Sigmoid colon (tissue), 4 donors: Measurements from ENCODE around the gene ADARB2.

Experiments used
- EP300 ChIP-seq, 4 donors: sonication (generic); formaldehyde crosslinking; IDR thresholded peaks; one replicate each; pipeline ENCODE4 v1.6.1; 2017; ENCODE audit warnings: antibody characterized with exemption in 4 of 4
- POLR2A ChIP-seq, 2 donors: fragments of 450-650 bp; IDR thresholded peaks; one replicate each; pipeline ENCODE4 v1.6.1; 2016; ENCODE audit warnings: antibody characterized with exemption in 2 of 2, mild to moderate bottlenecking in 2 of 2, moderate library complexity in 2 of 2
- POLR2AphosphoS5 ChIP-seq, 4 donors: sonication (generic); formaldehyde crosslinking; IDR thresholded peaks; one replicate each; pipeline ENCODE4 v1.6.1; 2017; ENCODE audit warnings: antibody characterized with exemption in 4 of 4
- TF ChIP-seq, protein P1 (sequence below), 4 experiments: fragments of 450-650 bp in 3 of 4; fragments of 200-600 bp in 1 of 4; IDR thresholded peaks; one replicate each; pipeline ENCODE4 v1.5.1; 2016 to 2019; ENCODE audit warnings: antibody characterized with exemption in 4 of 4, mild to moderate bottlenecking in 3 of 4, moderate library complexity in 2 of 4

GRCh38 chr10:1499359-1499957 is 237.9 kb downstream of the ADARB2 start:
- TF ChIP-seq, protein P1, sequence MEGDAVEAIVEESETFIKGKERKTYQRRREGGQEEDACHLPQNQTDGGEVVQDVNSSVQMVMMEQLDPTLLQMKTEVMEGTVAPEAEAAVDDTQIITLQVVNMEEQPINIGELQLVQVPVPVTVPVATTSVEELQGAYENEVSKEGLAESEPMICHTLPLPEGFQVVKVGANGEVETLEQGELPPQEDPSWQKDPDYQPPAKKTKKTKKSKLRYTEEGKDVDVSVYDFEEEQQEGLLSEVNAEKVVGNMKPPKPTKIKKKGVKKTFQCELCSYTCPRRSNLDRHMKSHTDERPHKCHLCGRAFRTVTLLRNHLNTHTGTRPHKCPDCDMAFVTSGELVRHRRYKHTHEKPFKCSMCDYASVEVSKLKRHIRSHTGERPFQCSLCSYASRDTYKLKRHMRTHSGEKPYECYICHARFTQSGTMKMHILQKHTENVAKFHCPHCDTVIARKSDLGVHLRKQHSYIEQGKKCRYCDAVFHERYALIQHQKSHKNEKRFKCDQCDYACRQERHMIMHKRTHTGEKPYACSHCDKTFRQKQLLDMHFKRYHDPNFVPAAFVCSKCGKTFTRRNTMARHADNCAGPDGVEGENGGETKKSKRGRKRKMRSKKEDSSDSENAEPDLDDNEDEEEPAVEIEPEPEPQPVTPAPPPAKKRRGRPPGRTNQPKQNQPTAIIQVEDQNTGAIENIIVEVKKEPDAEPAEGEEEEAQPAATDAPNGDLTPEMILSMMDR (IDR thresholded peaks at IDR 0.05) = no peak
- TF ChIP-seq POLR2A (IDR thresholded peaks at IDR 0.05) = no peak
- no peak for TF ChIP-seq POLR2AphosphoS5 (IDR thresholded peaks at IDR 0.05)
- TF ChIP-seq EP300 (IDR thresholded peaks at IDR 0.05) = no peak
